Endothelial cell of umbilical vein (primary cell): ENCODE results near the gene DPP6.

Experiments
- EZH2 ChIP-seq: IDR thresholded peaks from 2 replicates; pipeline ENCODE4 v1.6.1; 2012; ENCODE audit warnings: borderline replicate concordance, low read depth, mild to moderate bottlenecking, moderate library complexity, low read length, inconsistent platforms; ENCODE audit not compliant: severe bottlenecking
- TF ChIP-seq, protein P1 (sequence below), 2 donors: IDR thresholded peaks; 1 replicate in 1 of 2; 2 replicates in 1 of 2; pipeline ENCODE4 v1.5.1; 2011; ENCODE audit warnings: low read length in 2 of 2, mild to moderate bottlenecking in 2 of 2, moderate library complexity in 2 of 2, control low read depth in 1 of 2, inconsistent platforms in 1 of 2, low read depth in 1 of 2; ENCODE audit not compliant: insufficient read depth in 1 of 2; ENCODE audit errors: extremely low read depth in 1 of 2

DNA sequence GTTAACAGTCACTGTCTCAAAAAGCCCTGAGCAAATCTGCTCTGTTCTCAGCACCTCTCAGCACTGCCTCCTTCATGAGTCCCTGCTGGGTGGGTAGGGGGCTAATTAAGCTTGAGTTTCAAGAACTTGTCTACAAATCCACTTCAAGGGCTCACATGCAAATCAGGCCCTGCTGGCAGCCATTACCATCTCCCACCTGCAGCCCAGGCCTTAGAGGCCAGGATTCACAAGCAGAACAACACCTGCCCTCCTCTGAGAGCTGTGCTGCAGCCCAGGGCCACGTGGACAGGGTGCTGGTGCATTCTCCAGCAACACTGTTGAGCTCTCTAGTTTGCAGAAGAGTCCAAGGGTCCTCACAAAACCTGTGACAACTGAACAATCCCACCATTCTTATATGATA, 119.2 kb downstream of the DPP6 start:
- TF ChIP-seq, protein P1, sequence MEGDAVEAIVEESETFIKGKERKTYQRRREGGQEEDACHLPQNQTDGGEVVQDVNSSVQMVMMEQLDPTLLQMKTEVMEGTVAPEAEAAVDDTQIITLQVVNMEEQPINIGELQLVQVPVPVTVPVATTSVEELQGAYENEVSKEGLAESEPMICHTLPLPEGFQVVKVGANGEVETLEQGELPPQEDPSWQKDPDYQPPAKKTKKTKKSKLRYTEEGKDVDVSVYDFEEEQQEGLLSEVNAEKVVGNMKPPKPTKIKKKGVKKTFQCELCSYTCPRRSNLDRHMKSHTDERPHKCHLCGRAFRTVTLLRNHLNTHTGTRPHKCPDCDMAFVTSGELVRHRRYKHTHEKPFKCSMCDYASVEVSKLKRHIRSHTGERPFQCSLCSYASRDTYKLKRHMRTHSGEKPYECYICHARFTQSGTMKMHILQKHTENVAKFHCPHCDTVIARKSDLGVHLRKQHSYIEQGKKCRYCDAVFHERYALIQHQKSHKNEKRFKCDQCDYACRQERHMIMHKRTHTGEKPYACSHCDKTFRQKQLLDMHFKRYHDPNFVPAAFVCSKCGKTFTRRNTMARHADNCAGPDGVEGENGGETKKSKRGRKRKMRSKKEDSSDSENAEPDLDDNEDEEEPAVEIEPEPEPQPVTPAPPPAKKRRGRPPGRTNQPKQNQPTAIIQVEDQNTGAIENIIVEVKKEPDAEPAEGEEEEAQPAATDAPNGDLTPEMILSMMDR (IDR thresholded peaks at IDR 0.05; ENCODE audit: extremely low read depth in 1 of 2, insufficient read depth in 1 of 2, low read depth in 1 of 2, low read length in 2 of 2): no peak
- no peak for TF ChIP-seq EZH2
